ENCODE measurements around the gene PFKL. TPM values are rescaled to one million over a fixed set of nuclear protein-coding genes. Genes with fewer than 3 reads are reported as not detected.

The PFKL gene
- total RNA-seq, 1 donor from 2014 or later: 66.6 TPM

- Mint-ChIP-seq H3K27me3 (ENCODE audit: unreplicated experiment) (no peaks in the 10 kb centered on the region), H3K4me1 (ENCODE audit: unreplicated experiment) (no peaks in the 10 kb centered on the region), H3K36me3 (ENCODE audit: low read depth, unreplicated experiment) (no peaks in the 10 kb centered on the region), H3K27ac (ENCODE audit: unreplicated experiment) (no peak overlapping the region), H3K9me3 (ENCODE audit: unreplicated experiment) (no peaks in the 10 kb centered on the region), H3K4me3 (ENCODE audit: unreplicated experiment) (no peak overlapping the region)
- no peak for DNase-seq (ENCODE audit: low spot score)
- TF ChIP-seq CTCF (IDR thresholded peaks at IDR 0.05; ENCODE audit: unreplicated experiment): no peak
Observed at GRCh38 chr21:44262338-44263056, 37.4 kb upstream of the PFKL start.

GRCh38 chr21:44263221-44263760 lies 36.6 kb upstream of the PFKL start:
- TF ChIP-seq CTCF (IDR thresholded peaks at IDR 0.05; ENCODE audit: unreplicated experiment): no peak
- no peaks in the 10 kb centered on the region for H3K9me3 Mint-ChIP-seq (ENCODE audit: unreplicated experiment)
- H3K4me1 Mint-ChIP-seq (ENCODE audit: unreplicated experiment): no peaks in the 10 kb centered on the region
- no peaks in the 10 kb centered on the region for H3K36me3 Mint-ChIP-seq (ENCODE audit: low read depth, unreplicated experiment)
- DNase-seq (ENCODE audit: low spot score): no peak
- no peak overlapping the region for H3K27ac Mint-ChIP-seq (ENCODE audit: unreplicated experiment)
- H3K4me3 Mint-ChIP-seq (ENCODE audit: unreplicated experiment): no peak overlapping the region
- H3K27me3 Mint-ChIP-seq (ENCODE audit: unreplicated experiment): no peaks in the 10 kb centered on the region

- TF ChIP-seq CTCF (IDR thresholded peaks at IDR 0.05; ENCODE audit: unreplicated experiment): no peak
- no peak for DNase-seq (ENCODE audit: low spot score)
- no peaks in the 10 kb centered on the region for H3K36me3 Mint-ChIP-seq (ENCODE audit: low read depth, unreplicated experiment)
- no peaks in the 10 kb centered on the region for H3K27me3 Mint-ChIP-seq (ENCODE audit: unreplicated experiment)
- no peak overlapping the region for H3K27ac Mint-ChIP-seq (ENCODE audit: unreplicated experiment)
- no peaks in the 10 kb centered on the region for H3K9me3 Mint-ChIP-seq (ENCODE audit: unreplicated experiment)
- no peaks in the 10 kb centered on the region for H3K4me1 Mint-ChIP-seq (ENCODE audit: unreplicated experiment)
- no peak overlapping the region for H3K4me3 Mint-ChIP-seq (ENCODE audit: unreplicated experiment)
Observed at GRCh38 chr21:44263768-44264167, 36.1 kb upstream of the PFKL start.

DNA sequence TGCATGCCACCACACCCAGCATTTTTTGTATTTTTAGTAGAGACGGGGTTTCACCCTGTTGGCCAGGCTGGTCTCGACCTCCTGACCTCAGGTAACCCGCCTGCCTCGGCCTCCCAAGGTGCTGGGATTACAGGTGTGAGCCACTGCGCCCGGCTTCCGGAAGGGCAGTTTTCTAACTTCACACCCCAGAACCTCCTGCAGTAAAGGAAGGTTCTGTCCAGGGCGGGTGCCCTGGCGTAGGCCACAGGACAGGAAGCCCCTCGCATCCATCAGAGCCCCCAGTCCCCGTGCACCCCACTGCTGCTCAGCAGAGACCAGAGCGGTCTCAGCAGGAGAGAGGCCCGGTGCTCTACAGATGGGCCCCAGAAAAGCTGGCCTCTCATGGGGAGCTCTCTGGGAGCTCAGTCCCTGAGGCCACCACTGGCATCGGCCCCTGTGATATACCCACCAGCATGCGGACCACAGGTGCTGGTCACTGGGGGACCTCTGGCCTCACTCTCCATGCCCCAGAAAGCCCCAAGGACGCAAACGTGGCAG lies 34.1 kb upstream of the PFKL start:
- Mint-ChIP-seq H3K9me3 (ENCODE audit: unreplicated experiment) (no peaks in the 10 kb centered on the region), H3K4me1 (ENCODE audit: unreplicated experiment) (no peaks in the 10 kb centered on the region), H3K27ac (ENCODE audit: unreplicated experiment) (no peak overlapping the region), H3K36me3 (ENCODE audit: low read depth, unreplicated experiment) (no peaks in the 10 kb centered on the region), H3K27me3 (ENCODE audit: unreplicated experiment) (no peaks in the 10 kb centered on the region), H3K4me3 (ENCODE audit: unreplicated experiment) (no peak overlapping the region)
- TF ChIP-seq CTCF (IDR thresholded peaks at IDR 0.05; ENCODE audit: unreplicated experiment): no peak
- no peak for DNase-seq (ENCODE audit: low spot score)

DNA sequence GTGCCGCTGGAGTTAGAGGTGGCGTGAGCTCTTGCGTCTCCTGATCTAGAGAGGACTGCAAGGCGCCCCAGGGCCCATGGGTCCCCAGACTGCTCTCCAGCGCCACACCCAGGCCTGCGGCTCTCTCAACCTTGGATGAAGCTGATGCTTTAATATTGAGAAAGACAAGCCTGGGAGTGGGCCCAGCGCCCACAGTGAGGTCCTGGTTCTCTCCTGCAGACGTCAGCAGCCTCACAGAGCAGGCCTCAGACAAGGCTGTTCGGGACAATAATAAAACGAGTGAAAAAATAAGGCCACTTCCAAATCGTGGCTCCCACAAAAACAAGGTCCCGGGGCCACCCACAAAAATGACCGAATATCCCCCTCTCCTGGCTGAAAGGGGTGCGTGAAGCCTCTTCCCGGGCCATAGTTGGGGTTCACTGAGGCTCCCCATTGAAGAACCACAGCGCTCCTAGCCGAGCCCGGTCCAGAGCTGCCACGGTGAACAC lies 32.2 kb upstream of the PFKL start:
- no peak for TF ChIP-seq CTCF (IDR thresholded peaks at IDR 0.05; ENCODE audit: unreplicated experiment)
- Mint-ChIP-seq H3K27ac (ENCODE audit: unreplicated experiment) (no peak overlapping the region), H3K4me1 (ENCODE audit: unreplicated experiment) (no peaks in the 10 kb centered on the region), H3K9me3 (ENCODE audit: unreplicated experiment) (no peaks in the 10 kb centered on the region), H3K4me3 (ENCODE audit: unreplicated experiment) (no peak overlapping the region), H3K27me3 (ENCODE audit: unreplicated experiment) (no peaks in the 10 kb centered on the region), H3K36me3 (ENCODE audit: low read depth, unreplicated experiment) (no peaks in the 10 kb centered on the region)
- DNase-seq (ENCODE audit: low spot score): no peak
